ENCODE data around the gene PLCH1.

The PLCH1 gene

DNA sequence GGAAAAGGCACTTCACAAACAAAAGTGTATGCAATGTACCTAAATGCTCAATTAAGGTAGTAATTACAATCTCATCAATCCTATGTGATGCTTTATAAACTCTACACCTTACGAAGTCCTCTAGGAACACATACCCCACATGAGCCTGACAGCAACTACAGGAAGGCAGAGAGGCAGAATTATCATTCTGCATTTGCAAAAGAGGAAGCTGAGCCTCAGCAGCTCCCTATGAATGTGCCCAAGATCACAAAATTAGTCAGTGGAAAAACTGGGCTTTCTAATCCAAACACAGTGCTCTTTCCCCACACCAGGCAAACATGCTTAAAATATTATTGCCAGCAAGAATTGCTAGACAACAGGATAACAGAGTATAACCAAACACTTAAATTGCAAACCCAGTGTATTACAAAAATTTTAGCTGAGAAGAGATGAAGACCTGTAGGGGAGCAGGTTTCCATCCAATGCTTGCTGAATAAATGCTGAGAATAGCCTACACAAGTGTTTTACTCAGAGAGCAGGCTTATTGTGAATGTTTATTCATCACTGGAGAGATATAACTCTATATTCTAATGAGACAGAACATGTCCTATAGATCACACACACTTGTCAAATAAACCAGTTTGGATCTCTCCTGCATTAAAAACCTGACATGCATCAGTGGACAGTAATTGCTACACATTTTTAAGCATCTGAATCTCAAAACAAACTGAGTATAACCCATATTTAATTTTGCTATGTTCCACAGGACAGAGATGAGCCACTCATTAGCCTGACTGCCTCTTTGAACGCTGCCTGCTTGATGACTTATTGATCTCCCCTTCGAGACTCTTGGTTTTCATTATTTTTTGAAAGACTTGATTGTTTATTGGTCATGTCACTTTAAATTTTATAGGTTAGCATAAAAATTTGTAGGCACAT, 62.2 kb downstream of the PLCH1 start:
- DNase-seq, result no peak

DNA sequence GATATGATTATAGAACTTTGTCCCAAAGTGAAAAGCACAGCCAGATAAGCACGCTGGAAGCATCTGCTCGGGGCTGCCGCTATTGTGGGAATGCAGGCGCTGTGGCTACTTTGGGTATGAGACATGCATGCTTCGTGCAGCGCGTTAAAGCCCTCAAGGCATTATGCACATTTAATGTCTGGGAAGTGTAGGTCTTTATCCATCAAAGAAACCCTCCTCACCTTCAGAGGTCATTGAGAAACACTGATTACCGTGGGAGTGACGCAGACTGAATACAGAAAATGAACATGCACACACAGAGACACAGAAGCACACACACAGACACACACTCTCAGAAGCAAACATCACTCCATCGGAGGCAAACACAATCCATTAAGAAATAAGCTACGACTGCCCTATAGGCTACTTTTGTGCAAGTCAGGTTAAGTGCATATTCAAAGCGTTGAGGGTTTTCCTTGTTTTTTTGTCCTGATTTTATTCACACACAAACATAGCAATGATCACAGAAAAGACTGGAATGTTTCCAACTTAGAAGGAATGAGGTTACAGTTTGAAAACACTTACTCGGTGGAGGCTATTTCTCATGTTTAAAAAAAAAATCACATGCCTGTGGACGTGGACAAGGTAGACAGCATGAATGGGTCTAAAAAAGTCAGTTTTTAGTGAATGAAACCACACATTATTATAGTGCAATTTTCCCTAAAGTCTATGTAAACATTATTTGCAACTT, 68.5 kb downstream of the PLCH1 start:
- no peak for DNase-seq

DNA sequence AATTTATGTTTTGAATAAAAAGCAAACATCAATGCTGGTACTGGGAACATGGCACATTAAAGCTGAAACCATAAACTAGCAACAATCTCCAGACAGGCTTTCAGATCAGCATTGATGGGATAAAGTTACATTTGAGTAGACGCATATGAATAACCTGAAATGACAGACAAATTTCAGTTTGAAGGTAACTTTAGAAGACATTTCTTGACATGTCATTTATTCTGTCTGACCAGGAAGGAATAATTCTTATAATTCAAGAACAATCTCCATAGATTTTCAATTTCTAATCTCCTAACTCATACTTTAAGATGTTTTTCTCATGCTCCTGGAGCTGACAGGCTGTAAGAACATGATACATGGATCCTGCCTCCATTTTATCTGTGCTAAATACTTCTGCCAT, 69.8 kb downstream of the PLCH1 start:
- no peak for DNase-seq

DNA sequence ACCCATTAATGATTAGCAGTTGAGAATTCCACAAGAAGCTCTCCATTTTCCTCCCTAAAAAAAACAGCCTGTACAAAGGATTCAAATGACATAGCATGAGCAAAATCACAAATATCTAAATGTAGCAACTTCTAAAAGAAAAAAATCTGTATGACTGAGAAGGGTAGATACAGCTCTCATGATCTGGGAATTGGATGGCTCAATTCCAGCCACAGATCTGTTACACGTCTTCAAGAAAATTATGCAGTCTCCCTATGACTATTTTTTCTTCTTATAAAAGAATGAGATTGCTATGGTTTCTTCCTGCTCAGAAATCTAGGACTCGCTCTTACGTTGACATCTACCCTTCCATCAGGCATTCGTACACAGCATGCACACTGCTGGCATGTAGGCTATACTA, 71.5 kb downstream of the PLCH1 start:
- no peak for DNase-seq

DNA sequence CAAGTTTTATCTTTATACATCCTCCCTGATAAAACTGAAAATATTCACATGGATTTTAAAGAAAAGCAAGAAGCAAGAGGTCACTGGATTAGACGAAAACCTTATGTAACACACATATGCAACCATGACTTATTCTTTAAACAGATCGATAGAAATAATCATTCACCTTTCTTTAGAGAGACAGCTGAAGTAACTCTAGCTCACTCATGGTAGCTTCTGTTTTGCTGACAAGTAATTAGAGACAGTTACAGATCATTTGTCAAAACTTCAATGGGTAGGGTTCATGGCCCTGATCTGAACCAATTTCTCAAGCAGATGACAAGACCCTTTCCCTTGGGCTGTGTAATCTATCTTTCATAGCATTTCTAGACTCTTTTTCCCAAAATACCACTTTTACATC, 74.5 kb downstream of the PLCH1 start:
- no peak for DNase-seq

DNA sequence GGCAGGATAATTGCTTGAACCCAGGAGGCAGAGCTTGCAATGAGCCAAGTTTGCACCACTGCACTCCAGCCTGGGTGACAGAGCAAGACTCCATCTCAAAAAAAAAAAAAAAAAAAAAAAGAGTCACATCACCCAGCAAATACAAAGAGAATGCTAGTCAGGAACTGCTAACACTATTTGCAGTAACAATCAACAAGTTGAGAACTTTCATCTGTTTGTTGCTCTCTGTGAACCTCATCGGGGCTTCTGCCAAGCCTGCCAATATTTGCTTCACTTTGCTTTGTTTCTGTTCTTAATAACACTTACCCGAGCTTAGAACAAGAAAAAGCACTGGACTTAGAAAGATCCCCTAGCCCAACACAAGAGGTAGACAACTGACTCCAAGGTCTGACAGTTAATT, 76.9 kb downstream of the PLCH1 start:
- no peak for DNase-seq

DNA sequence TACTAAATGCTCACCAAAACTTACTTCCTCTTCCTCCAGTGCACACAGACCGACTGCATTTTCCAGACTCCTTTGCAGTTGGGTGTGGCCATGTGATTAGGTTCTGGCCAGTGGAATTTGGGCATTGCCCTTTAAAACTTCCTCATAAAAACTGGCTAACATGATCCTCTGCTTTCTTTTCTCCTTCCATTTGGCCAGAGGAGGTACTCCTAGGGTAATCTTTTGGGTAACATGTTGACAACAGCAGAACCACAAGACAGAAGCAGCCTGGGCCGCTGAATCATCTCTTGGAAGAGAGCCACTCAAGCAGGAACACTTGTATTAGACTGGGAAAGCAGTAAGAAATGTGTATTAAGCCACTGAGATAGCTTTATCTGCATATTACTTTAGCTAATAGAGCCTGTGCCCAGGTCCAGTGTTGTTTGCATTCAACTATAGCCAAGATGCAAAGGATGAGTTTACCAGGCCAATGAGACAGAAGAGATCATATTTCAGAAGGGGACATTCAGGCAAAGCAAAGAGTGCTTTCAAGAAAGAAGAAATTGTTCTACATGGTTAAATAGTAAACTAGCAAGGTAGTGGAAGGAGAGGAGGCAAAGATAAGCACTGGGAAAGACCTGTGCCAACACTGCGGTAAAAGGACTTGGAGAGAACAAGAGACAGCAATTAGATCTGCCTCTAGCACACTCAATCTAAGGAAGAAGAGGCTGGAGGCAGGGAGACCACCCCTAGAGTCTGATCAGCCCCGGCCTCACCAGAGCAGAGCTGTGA, 79.8 kb downstream of the PLCH1 start:
- DNase-seq, result no peak

DNA sequence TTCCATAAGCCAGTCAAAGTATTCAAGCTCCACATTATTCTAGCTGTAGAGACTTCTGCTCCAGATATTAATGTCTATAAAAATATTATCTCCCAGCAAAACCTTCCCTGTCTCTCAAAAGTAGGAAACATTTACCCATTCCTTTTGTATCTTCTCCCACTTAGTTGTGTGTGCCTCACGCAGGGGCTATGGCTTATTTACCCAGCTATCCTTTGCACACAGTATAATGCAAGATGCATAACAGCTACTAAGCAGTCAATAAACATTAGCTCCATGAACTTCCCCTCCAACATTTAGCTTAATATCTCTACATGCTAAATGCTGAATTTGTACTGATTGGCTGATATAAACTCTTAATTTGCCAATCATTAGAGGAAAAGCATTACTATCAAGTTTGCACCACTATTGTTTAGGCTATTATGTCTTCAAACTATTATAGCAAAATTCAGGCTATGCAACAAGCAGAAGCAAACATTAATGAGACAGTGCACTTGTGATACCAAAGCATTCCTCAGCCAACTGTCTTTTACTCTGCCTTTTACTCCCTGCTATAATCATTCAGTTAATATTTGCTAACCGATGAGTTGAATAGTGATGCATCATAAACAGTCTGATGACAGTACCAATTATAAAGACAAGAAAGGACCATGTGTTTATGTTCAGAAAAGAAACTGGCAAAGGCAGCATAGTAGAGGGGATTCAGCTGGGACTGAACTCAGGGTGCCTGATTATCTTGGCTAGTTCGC, 81.2 kb downstream of the PLCH1 start:
- DNase-seq, result no peak

DNA sequence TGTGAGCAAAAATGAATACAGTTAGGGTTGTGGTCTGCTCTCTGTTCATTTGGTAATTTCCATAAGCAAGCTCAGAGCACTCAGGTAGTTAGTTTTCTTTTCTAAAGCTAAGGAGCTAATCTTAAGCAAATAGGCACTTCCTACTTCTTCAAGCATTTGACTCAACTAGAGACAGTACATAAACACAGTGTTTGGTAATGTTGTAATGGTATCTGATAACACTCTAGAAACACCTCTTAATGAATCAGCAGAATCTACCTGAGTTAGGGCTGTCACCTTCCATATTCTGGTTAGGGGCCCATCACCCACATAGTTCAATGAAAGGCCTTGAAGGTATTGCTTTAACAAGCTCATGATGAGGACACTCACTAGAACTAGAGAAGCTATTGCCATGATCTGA, 83.1 kb downstream of the PLCH1 start:
- no peak for DNase-seq

DNA sequence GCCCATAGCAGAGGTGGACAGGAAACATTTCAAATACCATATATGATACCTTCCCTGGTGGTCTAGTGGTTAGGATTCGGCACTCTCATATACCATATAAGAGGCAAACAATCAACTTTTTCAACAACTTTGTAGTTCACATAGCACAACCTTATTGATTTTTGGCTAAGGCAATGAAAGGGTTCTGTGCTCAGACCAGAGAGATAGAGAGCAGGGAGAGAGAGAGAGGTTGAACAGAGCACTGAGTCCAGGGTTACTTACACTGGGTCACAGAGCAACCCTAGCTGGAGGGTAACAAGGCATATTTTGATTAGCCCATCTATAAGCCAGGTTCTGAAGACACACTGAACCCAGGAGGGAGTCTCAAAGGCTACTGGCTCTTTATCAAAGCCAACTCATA, 83.8 kb downstream of the PLCH1 start:
- DNase-seq, result no peak

DNA sequence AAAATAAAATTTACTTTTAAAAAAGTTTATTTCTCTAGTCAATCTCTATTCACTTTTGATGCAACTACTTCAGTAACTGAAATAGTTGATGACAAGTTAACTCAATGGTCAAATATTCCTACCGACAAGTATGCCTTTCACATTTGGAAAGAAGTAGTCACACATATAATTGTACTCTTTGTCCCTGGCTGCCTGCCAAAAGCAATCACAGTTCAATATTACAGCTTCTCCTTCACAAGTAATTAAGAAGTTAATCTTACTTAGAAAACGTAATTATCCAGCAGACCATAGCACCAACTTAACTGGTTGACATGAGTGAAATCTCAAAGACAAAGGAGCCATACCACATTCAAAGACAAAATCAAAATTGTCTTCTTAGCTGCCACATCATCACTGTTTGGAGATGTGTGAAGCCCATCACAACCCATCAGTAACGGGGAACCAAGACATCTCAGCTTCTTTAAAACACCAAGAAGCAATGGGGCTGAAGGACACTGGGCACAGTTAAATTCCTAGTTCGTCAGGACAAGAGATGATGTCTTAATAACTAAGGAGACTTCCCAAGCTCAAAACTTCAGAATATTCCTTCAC, 86.1 kb downstream of the PLCH1 start:
- no peak for DNase-seq

DNA sequence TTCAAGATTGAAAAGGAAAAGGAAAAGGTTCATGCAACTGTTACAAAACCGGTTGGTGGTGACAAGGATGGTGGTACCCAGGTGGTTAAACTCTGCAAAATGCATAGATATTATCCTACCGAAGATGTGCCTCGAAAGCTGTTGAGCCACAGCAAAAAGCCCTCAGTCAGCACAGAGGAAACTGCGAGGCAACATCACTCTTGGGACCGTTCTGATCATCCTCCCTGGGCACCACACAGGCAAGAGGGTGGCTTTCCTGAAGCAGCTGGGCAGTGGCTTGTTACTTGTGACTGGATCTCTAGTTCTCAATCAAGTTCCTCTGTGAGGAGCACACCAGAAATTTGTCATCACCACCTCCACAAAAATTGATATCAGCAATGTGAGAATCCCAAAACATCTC, 86.9 kb downstream of the PLCH1 start:
- DNase-seq, result no peak

DNA sequence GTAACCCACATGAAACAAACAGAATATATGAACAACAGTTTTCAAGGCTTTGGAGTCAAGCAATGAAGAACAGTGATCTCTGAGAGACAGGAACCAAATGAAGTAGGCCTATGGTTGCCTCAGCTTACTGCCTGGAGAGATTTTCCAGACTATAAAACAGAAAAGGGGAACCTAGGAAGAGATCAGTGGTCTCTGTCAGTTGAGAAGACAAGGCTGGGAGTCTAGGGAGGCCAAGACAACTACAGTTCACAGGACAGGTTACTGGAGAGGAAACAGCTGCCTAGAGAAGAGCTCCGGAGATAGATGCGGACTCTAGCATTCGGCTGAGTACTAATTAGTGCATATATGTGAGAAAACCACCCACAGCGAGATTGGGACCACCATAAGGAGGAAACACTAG, 87.7 kb downstream of the PLCH1 start:
- DNase-seq, result no peak

DNA sequence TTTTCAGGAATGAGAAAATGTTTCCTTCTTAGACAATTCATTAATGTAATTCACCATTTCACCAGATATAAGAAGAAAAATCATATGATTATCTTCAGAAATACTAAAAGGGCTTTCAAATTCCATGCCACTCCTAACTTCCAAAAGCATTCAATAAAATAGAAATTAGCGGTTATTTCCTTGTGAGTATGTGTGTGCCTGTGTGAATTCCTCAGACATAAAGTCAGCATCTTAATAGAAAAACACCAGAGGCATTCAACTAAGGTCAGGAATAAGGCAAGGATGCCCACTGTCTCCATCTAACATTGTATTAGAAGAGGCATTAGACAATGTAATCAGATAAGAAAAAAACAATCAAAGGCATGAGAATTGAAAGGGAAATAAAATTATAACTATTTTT, 88.4 kb downstream of the PLCH1 start:
- no peak for DNase-seq

DNA sequence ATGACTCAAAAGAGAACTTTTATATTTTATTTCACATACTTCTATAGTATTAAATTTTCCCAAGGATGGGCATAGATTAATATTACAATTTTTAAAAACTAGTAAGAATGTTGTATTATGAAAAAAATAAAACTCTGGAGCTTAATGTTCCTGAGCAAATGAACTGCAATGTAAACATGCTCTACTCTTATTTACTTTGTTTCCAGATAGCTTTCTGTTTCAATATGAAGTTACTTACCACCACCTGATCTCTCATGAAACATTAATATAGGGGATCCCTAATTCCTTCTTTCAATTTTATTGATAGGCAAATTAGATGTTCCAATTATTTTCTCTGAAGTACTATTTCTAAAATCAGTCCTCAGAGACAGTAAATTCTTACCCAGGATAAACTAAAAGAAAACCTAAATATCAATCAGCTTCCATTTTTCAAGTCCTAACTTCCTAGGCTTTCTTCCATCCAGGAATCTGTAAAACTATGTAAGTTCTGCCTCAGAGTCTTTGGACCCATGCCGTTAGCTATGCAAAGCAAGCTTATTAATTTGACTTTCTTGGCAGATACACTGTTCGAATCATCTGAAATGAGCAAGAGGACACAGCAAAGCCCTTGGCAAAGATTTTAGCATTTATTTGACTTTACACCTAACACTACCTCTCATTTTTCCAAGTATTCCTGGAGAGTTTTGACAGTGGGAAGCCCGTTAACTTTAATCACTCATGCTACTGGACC, 93.2 kb downstream of the PLCH1 start:
- DNase-seq, result no peak

DNA sequence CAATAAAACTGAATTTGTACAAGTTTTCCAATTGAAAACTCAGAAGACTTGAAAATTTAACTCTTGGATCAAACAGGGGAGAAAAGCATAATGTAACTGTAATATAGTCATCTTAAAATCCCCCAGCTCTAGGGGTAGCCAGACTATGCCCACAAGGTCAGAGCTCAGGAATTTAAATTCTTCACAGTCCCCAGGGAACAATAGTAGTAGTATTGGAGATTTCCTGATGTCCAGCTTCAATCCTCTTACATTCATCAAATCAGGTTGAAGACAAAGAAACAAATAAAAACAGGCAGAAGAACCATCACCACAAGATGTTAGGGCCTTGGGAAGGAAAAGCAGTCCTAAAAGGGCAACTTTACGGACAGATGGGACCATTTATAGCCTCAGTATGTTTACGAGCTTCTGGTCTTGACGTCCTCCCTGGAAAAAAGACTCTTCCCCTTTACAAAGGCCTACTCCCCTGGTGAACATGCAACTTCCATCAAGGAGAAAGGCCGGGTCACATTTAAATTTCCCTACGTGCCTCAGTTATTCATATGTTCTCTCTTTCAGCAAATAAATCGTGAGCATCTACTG, 96.8 kb downstream of the PLCH1 start:
- no peak for DNase-seq

DNA sequence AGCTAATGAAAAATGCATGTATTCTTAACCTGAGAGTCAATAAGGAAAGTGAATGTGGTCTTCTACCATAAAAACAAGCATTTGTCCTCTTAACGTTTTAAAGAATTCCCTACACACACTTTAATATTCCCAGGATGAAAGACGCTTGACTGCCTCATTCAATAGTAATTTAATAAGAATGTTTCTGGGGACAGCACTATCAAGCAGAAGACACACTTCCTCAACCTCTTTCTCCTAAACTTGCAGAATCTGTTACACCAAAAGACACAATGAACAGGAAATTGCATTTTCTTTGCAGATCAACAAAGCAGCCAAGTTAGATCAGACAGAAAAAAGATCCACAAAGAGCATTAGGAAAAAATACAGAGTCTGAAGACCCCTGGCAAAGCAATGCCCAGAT, 97.7 kb downstream of the PLCH1 start:
- no peak for DNase-seq

DNA sequence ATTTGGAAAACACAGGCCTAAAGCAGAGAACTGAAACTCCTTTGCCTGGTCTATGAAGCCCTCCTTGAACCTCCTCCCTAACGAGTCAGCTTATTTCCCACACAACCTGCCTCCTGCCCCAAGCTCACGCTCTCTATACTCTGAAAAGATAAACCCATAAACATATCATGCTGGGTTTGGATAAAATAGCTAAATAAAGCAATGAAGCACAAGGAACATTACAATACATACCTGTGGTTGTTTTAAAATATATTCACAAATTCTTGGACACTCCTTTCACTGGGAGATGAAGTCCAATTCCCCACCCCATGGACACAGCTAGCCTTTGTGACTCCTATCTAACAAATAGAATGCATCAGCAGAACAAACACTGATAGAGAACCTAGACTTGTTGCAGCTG, 98.2 kb downstream of the PLCH1 start:
- DNase-seq, result no peak

DNA sequence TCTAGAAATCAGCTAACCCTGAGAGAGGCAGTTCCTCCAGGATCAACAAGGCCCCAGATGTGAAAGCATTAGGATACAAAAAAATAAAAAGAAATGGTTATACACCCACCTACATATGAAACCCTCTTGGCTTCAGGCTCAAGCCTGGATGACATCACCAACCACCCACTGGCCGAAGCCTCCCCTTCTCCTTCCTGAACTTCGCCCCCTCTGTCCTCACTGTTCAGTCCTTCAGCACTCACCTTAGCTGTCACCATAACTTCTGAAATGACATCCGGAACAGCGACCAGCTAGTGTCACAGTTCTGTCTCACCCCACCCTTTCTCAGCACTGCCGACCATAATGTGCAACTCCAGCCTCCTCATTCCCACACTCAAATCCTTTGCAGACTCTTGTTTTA, 98.7 kb downstream of the PLCH1 start:
- no peak for DNase-seq

DNA sequence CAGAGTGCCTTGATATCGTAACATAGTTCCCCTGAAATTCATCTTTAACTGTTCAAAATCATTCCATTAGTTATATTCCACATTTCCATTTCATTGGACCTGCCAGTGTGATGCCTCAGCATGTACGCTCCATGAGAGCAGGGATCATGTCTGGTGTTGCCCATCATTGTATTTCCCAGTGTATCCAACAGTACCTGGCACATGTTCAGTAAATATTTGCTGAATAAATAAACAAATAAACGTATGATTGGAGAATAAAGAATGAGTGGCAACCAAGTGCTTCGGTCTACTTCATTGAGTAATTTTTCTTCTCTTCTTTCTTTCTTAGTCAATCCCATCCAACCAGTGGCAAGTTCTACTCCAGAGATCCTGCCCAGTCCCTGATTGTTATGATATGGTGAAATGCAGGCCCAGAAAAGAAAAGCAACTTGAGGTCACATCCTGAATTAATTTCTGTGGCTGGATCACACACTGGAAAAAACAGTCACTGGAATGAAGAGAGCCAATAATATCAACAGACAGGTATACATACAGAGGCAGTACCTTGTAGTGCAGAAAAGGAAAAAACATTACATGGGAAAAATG, 101.2 kb downstream of the PLCH1 start:
- no peak for DNase-seq

DNA sequence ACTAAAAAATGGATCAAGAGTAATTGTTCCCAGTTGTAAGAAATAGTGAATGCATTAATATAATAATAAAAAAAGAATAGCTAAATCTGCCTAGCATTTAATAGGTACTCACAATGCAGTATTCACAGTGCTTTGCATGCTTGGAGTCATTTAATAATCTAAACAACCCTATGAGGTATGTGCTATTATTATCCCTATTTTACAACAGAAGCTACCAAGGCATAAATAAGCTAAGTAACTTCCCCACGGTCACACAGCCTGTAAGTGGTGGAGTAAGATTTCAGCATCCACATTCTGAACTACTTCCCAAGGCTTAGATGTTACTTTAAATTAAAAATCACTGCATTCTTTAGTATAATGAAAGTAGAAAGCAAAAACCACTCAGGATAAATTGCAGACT, 102.9 kb downstream of the PLCH1 start:
- no peak for DNase-seq

Data from effector CD8-positive, alpha-beta T cell (primary cell).